NT2/D1 (cell line): ENCODE measurements around the gene ZBTB32.

Experiments used
- SUZ12 ChIP-seq: IDR thresholded peaks from 2 replicates; pipeline ENCODE4 v1.6.1; 2011; ENCODE audit not compliant: insufficient read length, insufficient read depth; ENCODE audit errors: extremely low read depth
- YY1 ChIP-seq: IDR thresholded peaks from 2 replicates; pipeline ENCODE4 v1.6.1; 2011; ENCODE audit not compliant: insufficient read length, insufficient read depth

- TF ChIP-seq SUZ12 (no peak), YY1 (no peak)
Observed at GRCh38 chr19:35714601-35715354, 10.4 kb downstream of the ZBTB32 start.
